ENCODE results near the gene AP1S3.
A peak's percentile ranks its signal among the peaks of the same experiment; 100 is the strongest.

AP1S3 gene

DNA sequence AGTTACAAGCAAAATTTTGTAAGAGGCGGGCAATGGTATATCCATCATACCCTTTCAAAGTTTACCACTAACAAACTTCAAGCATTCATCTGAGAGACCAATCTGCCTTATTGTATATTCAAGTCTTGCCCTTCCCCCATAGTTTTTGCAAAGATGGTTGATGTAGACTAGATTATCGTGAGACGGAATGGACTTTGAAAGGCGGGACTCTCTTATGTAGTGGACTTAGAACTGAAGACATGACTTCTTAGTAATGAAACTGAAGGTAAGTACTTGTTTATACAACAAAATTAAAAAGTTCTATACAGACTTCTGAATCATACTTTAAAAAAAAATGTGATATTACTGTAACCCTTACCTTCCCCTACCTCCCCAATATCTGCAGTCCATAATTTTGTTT, 10.4 kb downstream of the AP1S3 start:
- peaks cover 54% of the 10 kb centered on the region for H3K79me2 ChIP-seq (ENCODE audit: insufficient read depth, low read length)

DNA sequence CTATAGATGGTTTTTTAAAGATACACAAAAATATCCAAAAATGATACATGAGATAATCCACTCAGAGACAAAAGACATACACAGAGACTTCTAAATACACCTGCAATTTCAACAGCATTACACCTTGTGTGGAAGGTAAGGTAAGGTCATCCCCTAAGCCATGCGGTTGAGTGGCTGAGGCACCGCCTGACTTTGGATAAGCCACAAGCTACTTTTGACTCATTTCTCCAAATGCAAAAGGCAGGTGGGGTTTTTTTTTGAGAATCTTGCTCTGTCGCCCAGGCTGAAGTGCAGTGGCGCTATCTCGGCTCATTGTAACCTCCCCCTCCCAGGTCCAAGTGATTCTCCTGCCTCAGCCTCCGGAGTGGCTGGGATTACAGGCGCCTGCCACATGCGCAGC, 13.1 kb downstream of the AP1S3 start:
- TF ChIP-seq, protein P1, sequence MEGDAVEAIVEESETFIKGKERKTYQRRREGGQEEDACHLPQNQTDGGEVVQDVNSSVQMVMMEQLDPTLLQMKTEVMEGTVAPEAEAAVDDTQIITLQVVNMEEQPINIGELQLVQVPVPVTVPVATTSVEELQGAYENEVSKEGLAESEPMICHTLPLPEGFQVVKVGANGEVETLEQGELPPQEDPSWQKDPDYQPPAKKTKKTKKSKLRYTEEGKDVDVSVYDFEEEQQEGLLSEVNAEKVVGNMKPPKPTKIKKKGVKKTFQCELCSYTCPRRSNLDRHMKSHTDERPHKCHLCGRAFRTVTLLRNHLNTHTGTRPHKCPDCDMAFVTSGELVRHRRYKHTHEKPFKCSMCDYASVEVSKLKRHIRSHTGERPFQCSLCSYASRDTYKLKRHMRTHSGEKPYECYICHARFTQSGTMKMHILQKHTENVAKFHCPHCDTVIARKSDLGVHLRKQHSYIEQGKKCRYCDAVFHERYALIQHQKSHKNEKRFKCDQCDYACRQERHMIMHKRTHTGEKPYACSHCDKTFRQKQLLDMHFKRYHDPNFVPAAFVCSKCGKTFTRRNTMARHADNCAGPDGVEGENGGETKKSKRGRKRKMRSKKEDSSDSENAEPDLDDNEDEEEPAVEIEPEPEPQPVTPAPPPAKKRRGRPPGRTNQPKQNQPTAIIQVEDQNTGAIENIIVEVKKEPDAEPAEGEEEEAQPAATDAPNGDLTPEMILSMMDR (IDR thresholded peaks at IDR 0.05; ENCODE audit: low read length), result no peak
- TF ChIP-seq EZH2 (IDR thresholded peaks at IDR 0.05; ENCODE audit: borderline replicate concordance, low read length), result no peak
- peaks cover 13% of the 10 kb centered on the region; the same call in 1 of the 2 replicates for H3K36me3 ChIP-seq (ENCODE audit: insufficient read depth, low read length)
- H3F3A ChIP-seq (ENCODE audit: insufficient read depth, low read length), result peaks cover 5% of the 10 kb centered on the region; the same call in 1 of the 2 replicates
- peak overlapping the region; percentile 14 for H3K4me3 ChIP-seq (ENCODE audit: low read depth, low read length, poor library complexity, severe bottlenecking)
- H3K9me3 ChIP-seq (ENCODE audit: low read length), result no peaks in the 10 kb centered on the region
- H3K4me2 ChIP-seq (ENCODE audit: low read length), result peak overlapping the region; percentile 50
- H3K4me1 ChIP-seq (ENCODE audit: insufficient read depth, low read length, severe bottlenecking), result peaks cover 76% of the 10 kb centered on the region
- H3K79me2 ChIP-seq (ENCODE audit: insufficient read depth, low read length), result peaks cover 56% of the 10 kb centered on the region
- H3K27ac ChIP-seq (ENCODE audit: low read depth, low read length, poor library complexity, severe bottlenecking), result peak overlapping the region; percentile 95
- H3K9me2 ChIP-seq (ENCODE audit: low read depth, low read length), result no peaks in the 10 kb centered on the region
- no peaks in the 10 kb centered on the region for H4K20me1 ChIP-seq (ENCODE audit: insufficient read depth, low read length)
- no peak overlapping the region for H2AFZ ChIP-seq (ENCODE audit: low read length)
- H3K9ac ChIP-seq (ENCODE audit: low read length), result peak overlapping the region; percentile 8; the same call in 1 of the 2 replicates
- H3K27me3 ChIP-seq (ENCODE audit: insufficient read depth, low read length), result no peaks in the 10 kb centered on the region

More for the DNA sequence above, 10.4 kb downstream of the AP1S3 start:
- Histone ChIP-seq H3K4me3 (ENCODE audit: low read depth, low read length, poor library complexity, severe bottlenecking) (no peak overlapping the region), H3K36me3 (ENCODE audit: insufficient read depth, low read length) (peaks cover 13% of the 10 kb centered on the region; the same call in 1 of the 2 replicates), H3F3A (ENCODE audit: insufficient read depth, low read length) (peaks cover 5% of the 10 kb centered on the region; the same call in 1 of the 2 replicates), H3K4me1 (ENCODE audit: insufficient read depth, low read length, severe bottlenecking) (peaks cover 64% of the 10 kb centered on the region), H3K9me2 (ENCODE audit: low read depth, low read length) (no peaks in the 10 kb centered on the region), H2AFZ (ENCODE audit: low read length) (no peak overlapping the region), H3K9me3 (ENCODE audit: low read length) (no peaks in the 10 kb centered on the region), H3K4me2 (ENCODE audit: low read length) (no peak overlapping the region), H4K20me1 (ENCODE audit: insufficient read depth, low read length) (no peaks in the 10 kb centered on the region), H3K9ac (ENCODE audit: low read length) (no peak overlapping the region), H3K27me3 (ENCODE audit: insufficient read depth, low read length) (no peaks in the 10 kb centered on the region), H3K27ac (ENCODE audit: low read depth, low read length, poor library complexity, severe bottlenecking) (peak overlapping the region; percentile 55)
- TF ChIP-seq EZH2 (IDR thresholded peaks at IDR 0.05; ENCODE audit: borderline replicate concordance, low read length), result no peak

DNA sequence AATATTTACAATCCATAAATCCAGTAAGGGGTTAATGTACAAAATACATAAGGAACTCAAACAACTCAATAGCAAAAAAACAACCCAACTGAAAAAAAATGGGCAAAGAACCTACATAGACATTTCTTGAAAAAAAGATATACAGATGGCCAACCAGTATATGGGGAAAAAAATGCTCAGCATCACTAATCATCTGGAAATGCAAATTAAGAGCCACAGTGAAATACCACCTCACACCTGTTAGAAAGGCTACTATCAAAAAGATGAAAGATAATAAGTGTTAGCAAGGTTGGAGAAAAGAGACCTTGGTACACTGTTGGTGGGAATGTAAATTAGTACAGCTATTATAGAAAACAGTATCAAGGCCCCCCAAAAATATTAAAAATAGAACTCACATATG, 14.6 kb downstream of the AP1S3 start:
- no peaks in the 10 kb centered on the region for H4K20me1 ChIP-seq (ENCODE audit: insufficient read depth, low read length)
- H3K9me3 ChIP-seq (ENCODE audit: low read length), result no peaks in the 10 kb centered on the region
- H2AFZ ChIP-seq (ENCODE audit: low read length), result no peak overlapping the region
- peaks cover 58% of the 10 kb centered on the region for H3K79me2 ChIP-seq (ENCODE audit: insufficient read depth, low read length)
- no peaks in the 10 kb centered on the region for H3K27me3 ChIP-seq (ENCODE audit: insufficient read depth, low read length)
- H3K36me3 ChIP-seq (ENCODE audit: insufficient read depth, low read length), result peaks cover 8% of the 10 kb centered on the region; the same call in 1 of the 2 replicates
- H3K27ac ChIP-seq (ENCODE audit: low read depth, low read length, poor library complexity, severe bottlenecking), result peak overlapping the region; percentile 95
- H3K9ac ChIP-seq (ENCODE audit: low read length), result no peak overlapping the region; the same call in 1 of the 2 replicates
- peaks cover 91% of the 10 kb centered on the region for H3K4me1 ChIP-seq (ENCODE audit: insufficient read depth, low read length, severe bottlenecking)
- TF ChIP-seq, protein P1 (IDR thresholded peaks at IDR 0.05; ENCODE audit: low read length), result no peak
- TF ChIP-seq EZH2 (IDR thresholded peaks at IDR 0.05; ENCODE audit: borderline replicate concordance, low read length), result no peak
- peak overlapping the region; percentile 50 for H3K4me2 ChIP-seq (ENCODE audit: low read length)
- H3K4me3 ChIP-seq (ENCODE audit: low read depth, low read length, poor library complexity, severe bottlenecking), result peak overlapping the region; percentile 7
- peaks cover 5% of the 10 kb centered on the region; the same call in 1 of the 2 replicates for H3F3A ChIP-seq (ENCODE audit: insufficient read depth, low read length)
- no peaks in the 10 kb centered on the region for H3K9me2 ChIP-seq (ENCODE audit: low read depth, low read length)

DNA sequence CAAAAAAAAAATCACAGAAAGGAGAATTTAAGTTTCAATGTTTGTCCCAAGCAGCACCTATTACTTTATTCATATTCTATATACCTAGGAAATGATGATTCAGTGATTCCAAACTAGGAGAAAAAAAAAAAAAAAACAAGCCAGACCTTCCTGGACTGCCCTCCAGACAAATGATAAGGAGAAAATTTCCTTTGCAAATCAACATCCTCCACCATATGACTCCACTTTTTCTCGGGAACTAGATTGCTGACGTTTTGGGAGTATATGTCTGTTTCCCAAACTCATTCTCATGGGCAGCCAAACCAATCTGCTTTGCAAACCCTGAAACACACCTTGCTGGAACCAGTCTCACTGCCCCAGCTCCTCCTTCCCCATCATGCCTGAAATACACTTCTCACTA, 16.8 kb downstream of the AP1S3 start:
- peak overlapping the region; percentile 0; the same call in 1 of the 2 replicates for H3K9ac ChIP-seq (ENCODE audit: low read length)
- H3K4me1 ChIP-seq (ENCODE audit: insufficient read depth, low read length, severe bottlenecking), result peaks cover 96% of the 10 kb centered on the region
- H3K4me2 ChIP-seq (ENCODE audit: low read length), result peak overlapping the region; percentile 62
- H3K36me3 ChIP-seq (ENCODE audit: insufficient read depth, low read length), result peaks cover 3% of the 10 kb centered on the region; the same call in 1 of the 2 replicates
- H3K9me3 ChIP-seq (ENCODE audit: low read length), result no peaks in the 10 kb centered on the region
- no peak overlapping the region for H3K4me3 ChIP-seq (ENCODE audit: low read depth, low read length, poor library complexity, severe bottlenecking)
- no peaks in the 10 kb centered on the region for H4K20me1 ChIP-seq (ENCODE audit: insufficient read depth, low read length)
- peak overlapping the region; percentile 95 for H3K27ac ChIP-seq (ENCODE audit: low read depth, low read length, poor library complexity, severe bottlenecking)
- TF ChIP-seq EZH2 (IDR thresholded peaks at IDR 0.05; ENCODE audit: borderline replicate concordance, low read length), result no peak
- TF ChIP-seq, protein P1 (IDR thresholded peaks at IDR 0.05; ENCODE audit: low read length), result no peak
- H2AFZ ChIP-seq (ENCODE audit: low read length), result no peak overlapping the region
- H3F3A ChIP-seq (ENCODE audit: insufficient read depth, low read length), result peaks cover 5% of the 10 kb centered on the region; the same call in 1 of the 2 replicates
- peaks cover 69% of the 10 kb centered on the region for H3K79me2 ChIP-seq (ENCODE audit: insufficient read depth, low read length)
- H3K27me3 ChIP-seq (ENCODE audit: insufficient read depth, low read length), result no peaks in the 10 kb centered on the region
- H3K9me2 ChIP-seq (ENCODE audit: low read depth, low read length), result no peaks in the 10 kb centered on the region
